ENCODE measurements around the gene FAM184A. TPM values are rescaled to one million over a fixed set of nuclear protein-coding genes. Genes with fewer than 3 reads are reported as not detected.

Gene FAM184A
- total and polyA plus RNA-seq, 2 of the 8 experiments (the other 6 are each of a cell fraction or from before 2014, with no cell fraction given): 6.3 to 11.3 TPM

DNA sequence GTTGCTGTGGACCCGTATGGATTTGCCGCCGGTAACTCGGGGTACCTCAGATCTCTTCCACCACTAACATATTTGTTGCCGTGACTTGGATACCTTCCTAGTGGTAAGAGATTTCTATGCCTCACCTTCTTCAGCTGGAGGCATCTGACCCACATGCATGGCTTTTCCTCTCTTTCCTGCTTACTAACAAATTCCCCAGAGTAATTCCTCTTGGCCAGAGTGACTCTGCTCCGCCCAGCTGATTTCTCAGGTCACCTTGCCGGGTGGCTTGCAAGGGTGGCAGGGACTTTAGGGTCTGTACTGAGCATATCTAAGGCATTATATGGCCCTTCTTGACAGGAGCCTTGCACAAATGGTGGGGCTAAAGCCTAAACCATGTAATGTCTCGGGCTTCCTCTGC is 38.2 kb downstream of the FAM184A start (continued):
- TF ChIP-seq SIN3A (conservative IDR thresholded peaks at IDR 0.05 in 1 of 2, IDR thresholded peaks at IDR 0.05 in 1 of 2; ENCODE audit: low read depth in 1 of 2, low read length in 2 of 2) (no peak), SRF (IDR thresholded peaks at IDR 0.05; ENCODE audit: low read depth, low read length) (no peak), TEAD4 (IDR thresholded peaks at IDR 0.05; ENCODE audit: low read depth, low read length) (no peak), CHD1 (IDR thresholded peaks at IDR 0.05; ENCODE audit: low read depth, low read length) (no peak)
